NCI-H1694 (cell line): ENCODE results near the gene ATXN10.
"Not testable (repeated sequence)": the region's sequence is repeated elsewhere in the genome, so short reads cannot be mapped to it uniquely, and the experiment has no call there.

ENCODE experiments used
- DNase-seq: peaks from one replicate; lab custom pipeline; 2025; lab: John Stamatoyannopoulos, UW

ATXN10 gene

GRCh38 chr22:45642986-45643385 lies 28.6 kb upstream of the ATXN10 start:
- no peak for DNase-seq

DNA sequence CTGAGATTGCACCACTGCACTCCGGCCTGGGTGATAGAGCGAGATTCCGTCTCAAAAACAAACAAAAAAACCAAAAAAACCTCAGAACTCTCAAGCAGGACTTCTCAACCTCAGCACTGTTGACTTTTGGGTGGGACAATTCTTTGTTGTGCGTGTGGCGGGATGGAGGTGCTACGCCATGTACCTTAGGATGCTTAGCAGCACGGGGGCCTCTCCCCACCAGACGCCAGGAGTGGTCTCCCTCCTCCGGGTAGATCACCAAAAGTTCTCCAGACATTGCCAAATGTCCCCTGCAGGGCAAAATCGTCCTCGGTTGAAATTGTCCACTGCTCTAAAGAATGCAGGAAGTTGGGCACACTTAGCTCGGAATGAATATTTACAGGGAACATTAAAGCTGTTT lies 26.9 kb upstream of the ATXN10 start:
- DNase-seq, result no peak

DNA sequence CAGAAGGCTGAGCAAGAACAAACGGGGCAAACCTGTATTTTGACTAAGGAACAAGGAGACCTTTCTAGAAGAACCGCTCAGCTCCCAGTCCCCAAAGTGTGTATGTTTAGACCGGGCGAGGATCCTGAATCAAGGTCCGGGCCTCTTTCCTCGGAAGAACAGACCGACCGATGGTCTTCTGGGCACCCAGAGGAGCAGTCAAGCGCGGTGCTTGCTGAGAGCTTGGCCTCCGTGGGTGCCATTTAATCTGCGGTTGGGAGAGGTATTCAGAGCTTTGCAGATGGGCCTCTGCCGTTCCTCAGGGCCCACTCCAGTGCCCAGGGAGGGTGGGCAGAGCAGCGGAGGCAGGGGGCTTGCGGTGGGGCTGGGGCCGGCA lies 26.5 kb upstream of the ATXN10 start:
- no peak for DNase-seq

- DNase-seq, result no peak
These were observed 25.9 kb upstream of the ATXN10 start for GRCh38 chr22:45645526-45646414.

- DNase-seq, result no peak
These were observed 24.0 kb upstream of the ATXN10 start for GRCh38 chr22:45647532-45648225.

DNA sequence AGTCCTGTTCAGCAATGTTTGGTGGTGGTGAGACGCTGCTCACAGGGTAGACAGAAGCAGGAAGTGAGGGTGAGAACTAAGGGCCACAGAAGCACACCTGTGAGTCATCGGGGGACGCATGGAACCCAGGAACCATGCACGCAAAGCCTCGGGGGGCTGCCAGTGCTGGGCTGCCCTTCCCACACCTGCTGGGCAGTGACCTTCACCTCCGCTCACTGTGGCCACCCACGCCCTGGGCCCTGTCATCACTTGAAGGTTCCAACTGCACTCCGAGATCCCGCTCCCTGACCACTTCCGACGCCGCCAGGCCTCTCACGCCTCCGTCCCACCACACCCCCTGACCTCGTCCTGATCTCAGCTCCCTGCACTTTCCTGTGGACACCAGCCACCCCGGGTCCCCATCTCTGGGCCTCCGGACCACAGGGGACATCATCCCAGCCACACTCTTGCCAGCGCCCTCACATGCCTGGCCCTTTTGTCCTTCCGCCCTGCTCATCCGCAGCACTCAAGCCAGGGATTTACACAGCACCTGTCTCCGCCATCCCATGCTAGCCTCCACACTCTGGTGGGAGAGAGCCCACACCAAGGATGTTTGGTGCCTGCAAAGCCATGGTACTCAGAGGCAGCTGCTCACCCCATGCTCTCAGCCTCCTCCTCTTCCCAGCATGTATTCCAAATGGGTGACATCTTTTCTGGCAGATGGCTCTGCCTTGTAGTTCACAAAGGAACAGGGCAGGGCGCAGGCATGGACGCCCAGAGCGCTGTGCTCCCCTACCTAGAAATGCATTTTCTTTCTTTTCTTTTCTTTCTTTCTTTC lies 23.1 kb upstream of the ATXN10 start:
- DNase-seq, result no peak

DNA sequence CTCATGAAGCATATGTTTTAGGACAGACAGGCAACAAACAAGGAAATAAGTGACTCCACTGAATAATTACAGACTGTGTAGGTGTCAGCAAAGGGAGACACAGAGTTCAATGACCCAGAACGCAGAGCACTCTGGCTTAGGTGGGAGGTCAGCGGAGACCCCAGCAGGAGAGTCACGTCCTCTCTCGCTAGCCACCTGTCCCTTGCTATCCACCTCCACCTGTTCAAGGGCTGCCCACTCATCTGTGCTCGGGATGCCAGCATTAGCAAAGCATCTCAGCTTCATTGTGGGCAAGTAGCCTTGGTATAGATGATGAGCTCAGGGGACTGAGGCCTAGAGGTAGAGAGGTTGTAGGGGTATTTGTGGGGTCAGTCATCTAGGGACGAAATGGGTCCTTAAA lies 21.8 kb upstream of the ATXN10 start:
- no peak for DNase-seq

DNA sequence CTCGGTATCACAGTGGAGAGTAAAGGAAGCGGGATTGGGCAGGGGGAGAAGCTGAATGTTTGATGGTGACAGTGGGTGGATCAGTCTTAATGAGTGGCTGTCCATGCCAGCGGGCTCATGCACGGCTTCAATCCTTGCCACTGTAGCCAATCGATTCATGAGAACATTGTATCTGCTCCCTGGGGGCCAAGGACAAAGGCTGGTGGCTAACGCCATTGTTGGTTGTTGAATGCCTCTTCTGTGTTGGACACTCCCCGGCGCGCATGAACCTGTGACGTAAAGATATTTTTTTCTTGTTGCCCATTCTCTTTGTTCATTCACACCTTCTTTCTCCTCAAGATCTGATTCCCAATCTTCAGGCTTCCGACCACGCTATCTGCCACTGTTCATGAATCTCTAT lies 20.9 kb upstream of the ATXN10 start:
- DNase-seq, result no peak

DNA sequence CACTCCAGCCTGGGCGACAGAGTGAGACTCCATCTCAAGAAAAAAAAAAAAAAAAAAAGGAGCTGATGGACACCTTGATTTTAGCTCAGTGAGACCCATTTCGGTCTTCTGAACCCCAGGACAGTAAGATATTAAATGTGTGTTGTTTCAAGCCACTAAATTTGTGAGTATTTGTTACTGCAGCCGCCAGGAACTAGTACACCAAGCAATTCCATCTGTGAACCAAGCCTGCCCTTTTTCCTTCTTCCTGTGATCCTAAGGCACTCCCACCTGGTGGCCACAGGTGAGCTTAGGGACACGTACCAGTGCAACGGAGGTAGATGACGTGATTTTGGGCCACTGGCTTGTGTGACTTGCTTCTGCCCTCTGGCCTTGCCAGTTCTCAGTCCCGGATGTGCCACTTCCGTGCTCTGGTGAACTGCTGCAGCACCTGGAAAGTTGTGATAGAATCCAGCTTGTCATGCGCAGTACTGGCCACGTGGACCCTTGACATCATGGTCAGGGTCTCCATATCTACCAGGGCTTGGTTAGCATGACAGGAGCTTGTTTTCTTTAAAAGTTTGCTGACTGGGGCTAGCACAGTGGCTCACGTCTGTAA lies 19.6 kb upstream of the ATXN10 start:
- no peak for DNase-seq

GRCh38 chr22:45656577-45656976 lies 15.1 kb upstream of the ATXN10 start:
- no peak for DNase-seq

DNA sequence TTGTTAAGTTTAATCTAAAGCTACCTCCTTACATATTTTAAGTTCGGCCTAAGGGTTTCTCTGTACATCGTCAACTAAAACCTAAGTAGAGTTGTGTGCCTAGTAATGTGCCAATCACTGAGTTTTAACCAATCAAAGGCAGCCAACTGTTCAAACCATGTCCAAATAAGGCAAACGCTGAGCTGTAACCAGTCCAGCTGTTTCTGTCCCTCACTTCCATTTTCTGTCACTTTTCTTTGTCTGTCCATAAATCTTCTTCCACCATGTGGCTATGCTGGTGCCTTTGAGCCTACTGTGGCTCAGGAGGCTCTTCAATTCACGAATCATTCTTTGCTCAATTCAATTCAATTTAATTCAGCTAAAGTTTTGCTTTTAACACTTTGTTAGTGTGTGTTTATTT lies 13.9 kb upstream of the ATXN10 start:
- DNase-seq, result no peak

- no peak for DNase-seq
These were observed 7.4 kb upstream of the ATXN10 start for GRCh38 chr22:45664136-45664646.

- DNase-seq, result no peak
These were observed 4.1 kb upstream of the ATXN10 start for GRCh38 chr22:45667486-45667885.

DNA sequence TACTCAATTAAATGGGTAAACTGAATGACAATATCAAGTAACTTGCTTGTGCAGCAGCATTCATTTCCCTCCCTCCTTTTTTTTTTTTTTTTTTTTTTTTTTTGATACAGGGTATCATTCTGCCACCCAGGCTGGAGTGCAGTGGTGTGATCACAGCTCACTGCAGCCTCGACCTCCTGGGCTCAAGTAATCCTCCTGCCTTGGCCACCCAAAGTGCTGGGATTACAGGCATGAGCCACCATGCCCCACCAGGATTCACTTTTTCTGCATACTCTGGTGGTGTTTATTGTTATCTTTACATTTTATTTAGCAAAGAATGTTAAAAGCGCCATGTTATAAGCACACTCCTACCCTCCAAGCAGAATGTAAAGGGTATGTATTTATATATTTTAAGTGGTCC lies 1.3 kb upstream of the ATXN10 start:
- DNase-seq, result not testable (repeated sequence)

- peak; percentile 67 for DNase-seq
These were observed 452 bp upstream of the ATXN10 start for GRCh38 chr22:45670981-45671782.

GRCh38 chr22:45672564-45673481 lies 1.2 kb downstream of the ATXN10 start:
- no peak for DNase-seq

DNA sequence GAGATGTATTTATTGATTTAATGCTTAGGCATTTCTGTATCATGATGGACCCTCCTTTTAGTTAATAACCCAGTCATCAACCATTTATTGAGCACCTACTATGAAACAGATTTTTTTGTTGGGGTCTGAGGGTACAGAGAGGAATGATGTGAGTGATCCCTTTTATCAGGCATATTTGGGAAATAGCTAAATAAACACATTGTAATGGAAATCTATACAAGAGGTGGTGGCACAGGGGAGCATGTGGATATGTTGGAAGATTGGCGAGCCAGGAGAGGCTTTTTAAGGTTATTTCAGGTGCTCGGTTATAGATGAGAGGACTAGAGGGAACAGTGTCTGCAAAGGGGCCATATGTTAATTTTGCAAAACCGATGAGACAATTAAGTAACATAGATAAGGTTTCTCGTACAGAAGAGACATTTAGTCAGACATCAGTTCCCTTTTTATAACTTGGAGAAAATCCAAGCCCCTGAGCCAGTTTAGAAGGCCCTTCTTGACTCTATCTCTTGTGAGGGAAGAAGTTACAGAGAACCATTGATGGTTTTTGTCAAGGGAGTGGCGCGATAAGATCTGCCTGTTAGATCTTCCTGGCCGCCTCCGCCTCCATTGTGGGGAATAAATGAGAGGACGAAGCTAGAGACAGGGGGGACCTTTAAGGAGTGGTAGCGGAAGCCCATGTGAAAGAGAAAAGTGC lies 2.0 kb downstream of the ATXN10 start:
- DNase-seq, result no peak

DNA sequence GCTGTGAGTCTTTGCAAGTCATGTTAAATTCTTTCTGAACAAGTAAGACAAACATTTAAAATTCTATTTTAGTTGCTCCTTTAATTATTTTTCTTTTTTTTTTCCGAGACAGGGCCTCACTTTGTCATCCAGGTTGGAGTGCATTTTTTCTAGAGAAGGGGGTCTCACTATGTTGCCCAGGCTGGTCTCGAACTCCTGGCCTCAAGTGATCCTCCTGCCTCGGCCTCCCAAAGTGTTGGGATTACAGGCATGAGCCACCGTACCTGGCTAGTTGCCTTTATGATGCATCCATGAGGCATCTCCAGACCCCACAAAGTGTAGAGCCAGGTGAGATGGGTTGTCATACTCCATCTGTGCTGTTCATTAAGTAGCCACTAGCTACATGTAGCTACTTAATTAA lies 4.4 kb downstream of the ATXN10 start:
- no peak for DNase-seq

DNA sequence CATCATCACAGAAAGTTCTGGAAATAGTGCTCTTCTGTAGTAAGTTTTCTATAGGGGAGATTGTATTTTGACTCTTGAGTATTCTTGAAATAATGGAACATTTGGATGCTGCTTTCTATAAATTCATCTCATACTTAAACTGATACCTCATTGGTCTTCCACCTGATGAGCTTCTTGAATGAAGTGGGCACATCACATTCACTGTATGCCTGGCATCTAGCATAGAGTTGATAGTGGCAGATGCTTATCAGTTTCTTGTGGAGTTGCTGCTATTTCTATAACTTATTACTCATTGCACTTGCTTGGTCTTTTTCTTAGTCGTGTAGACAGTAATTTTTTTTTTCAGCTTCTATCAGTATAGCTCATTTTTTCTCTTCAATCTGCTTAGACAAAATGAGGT lies 5.4 kb downstream of the ATXN10 start:
- no peak for DNase-seq
